Astrocyte (in vitro differentiated cells and primary cell): Measurements from ENCODE around the gene BRD8. TPM values are rescaled to one million over a fixed set of nuclear protein-coding genes. Genes with fewer than 3 reads are reported as not detected.

ENCODE experiments used
- DNase-seq: peaks from one replicate; pipeline ENCODE4 v3.0.0-alpha.2; 2010; ENCODE audit warnings: low read depth
- FAIRE-seq: peaks from 2 replicates; lab custom pipeline; 2011; peaks lifted over from hg19 to GRCh38; lab: Jason Lieb, UNC
- H2AFZ ChIP-seq: 2 replicates; pipeline ENCODE4 v1.6.0; 2012; ENCODE audit warnings: low read depth, low read length, inconsistent platforms
- H3K27ac ChIP-seq: 2 replicates; pipeline ENCODE4 v1.5.1; 2011; ENCODE audit warnings: low read depth, low read length, inconsistent platforms
- H3K27me3 ChIP-seq: 2 replicates; pipeline ENCODE4 v1.6.0; 2011; ENCODE audit warnings: low read length, inconsistent platforms; ENCODE audit not compliant: insufficient read depth
- H3K36me3 ChIP-seq: 2 replicates; pipeline ENCODE4 v1.5.1; 2011; ENCODE audit warnings: low read length, inconsistent platforms; ENCODE audit not compliant: insufficient read depth
- H3K4me1 ChIP-seq: 2 replicates; pipeline ENCODE4 v1.5.1; 2011; ENCODE audit warnings: low read length, inconsistent platforms; ENCODE audit not compliant: insufficient read depth
- H3K4me2 ChIP-seq: 2 replicates; pipeline ENCODE4 v1.6.0; 2012; ENCODE audit warnings: low read length, inconsistent platforms
- H3K4me3 ChIP-seq: 2 replicates; pipeline ENCODE4 v1.5.1; 2011; ENCODE audit warnings: low read depth, mild to moderate bottlenecking, low read length, inconsistent platforms; ENCODE audit not compliant: insufficient read depth
- H3K79me2 ChIP-seq: 2 replicates; pipeline ENCODE4 v1.6.0; 2012; ENCODE audit warnings: mild to moderate bottlenecking, low read length, inconsistent platforms; ENCODE audit not compliant: insufficient read depth
- H3K9ac ChIP-seq: 2 replicates; pipeline ENCODE4 v1.6.0; 2012; ENCODE audit warnings: mild to moderate bottlenecking, low read length, inconsistent platforms
- H3K9me3 ChIP-seq: 2 replicates; pipeline ENCODE4 v1.5.1; 2012; ENCODE audit warnings: low read depth, mild to moderate bottlenecking, low read length, inconsistent platforms; ENCODE audit not compliant: insufficient read depth
- H4K20me1 ChIP-seq: 2 replicates; pipeline ENCODE4 v1.6.0; 2012; ENCODE audit warnings: low read length, inconsistent platforms; ENCODE audit not compliant: insufficient read depth
- H3K27ac Mint-ChIP-seq: one replicate; pipeline ENCODE4 v1.8.0; 2021; ENCODE audit warnings: mild to moderate bottlenecking, mixed read lengths; ENCODE audit not compliant: unreplicated experiment
- H3K27me3 Mint-ChIP-seq: one replicate; pipeline ENCODE4 v1.8.0; 2021; ENCODE audit warnings: low read depth, mixed read lengths; ENCODE audit not compliant: unreplicated experiment
- H3K36me3 Mint-ChIP-seq: one replicate; pipeline ENCODE4 v1.8.0; 2021; ENCODE audit warnings: low read depth, mixed read lengths; ENCODE audit not compliant: unreplicated experiment
- H3K4me1 Mint-ChIP-seq: one replicate; pipeline ENCODE4 v1.8.0; 2021; ENCODE audit warnings: low read depth, mixed read lengths; ENCODE audit not compliant: unreplicated experiment
- H3K4me3 Mint-ChIP-seq: one replicate; pipeline ENCODE4 v1.8.0; 2021; ENCODE audit warnings: mild to moderate bottlenecking, moderate library complexity, mixed read lengths; ENCODE audit not compliant: unreplicated experiment
- H3K9me3 Mint-ChIP-seq: one replicate; pipeline ENCODE4 v1.8.0; 2021; ENCODE audit warnings: mild to moderate bottlenecking, mixed read lengths; ENCODE audit not compliant: unreplicated experiment
- CTCF ChIP-seq: IDR thresholded peaks from 2 replicates; pipeline ENCODE4 v1.5.1; 2011; ENCODE audit warnings: low read depth, mild to moderate bottlenecking, inconsistent platforms, low read length, moderate library complexity; ENCODE audit not compliant: insufficient read depth
- EZH2 ChIP-seq: IDR thresholded peaks from 2 replicates; pipeline ENCODE4 v1.6.1; 2012; ENCODE audit warnings: mild to moderate bottlenecking, low read length, inconsistent platforms; ENCODE audit not compliant: insufficient read depth
- total RNA-seq: library from RNA; stranded (reverse); gene quantifications from 2 replicates; pipeline ENCODE4 v1.2.1, GENCODE V29; 2021

The BRD8 gene
- total RNA-seq, 1 donor from 2014 or later, result 33.1 TPM

- Histone ChIP-seq H3K4me1 (peaks cover 4% of the 10 kb centered on the region), H3K36me3 (no peaks in the 10 kb centered on the region), H3K9me3 (no peaks in the 10 kb centered on the region), H3K27ac (no peak overlapping the region), H2AFZ (no peak overlapping the region), H3K4me3 (no peak overlapping the region), H3K4me2 (no peak overlapping the region), H3K79me2 (no peaks in the 10 kb centered on the region), H3K27me3 (no peaks in the 10 kb centered on the region), H4K20me1 (no peaks in the 10 kb centered on the region), H3K9ac (no peak overlapping the region)
- Mint-ChIP-seq H3K36me3 (no peaks in the 10 kb centered on the region), H3K27me3 (no peaks in the 10 kb centered on the region), H3K4me3 (no peak overlapping the region), H3K4me1 (no peaks in the 10 kb centered on the region), H3K9me3 (no peaks in the 10 kb centered on the region), H3K27ac (no peak overlapping the region)
- DNase-seq (no peak), FAIRE-seq (no peak)
- TF ChIP-seq EZH2 (no peak), CTCF (no peak)
Measured at GRCh38 chr5:138140268-138140667, 38.2 kb downstream of the BRD8 start.

GRCh38 chr5:138139781-138140090 is 38.7 kb downstream of the BRD8 start:
- Histone ChIP-seq H2AFZ (peak overlapping the region; percentile 46), H3K79me2 (no peaks in the 10 kb centered on the region), H3K9me3 (no peaks in the 10 kb centered on the region), H4K20me1 (no peaks in the 10 kb centered on the region), H3K4me2 (peak overlapping the region; percentile 83), H3K36me3 (no peaks in the 10 kb centered on the region), H3K27me3 (no peaks in the 10 kb centered on the region), H3K4me1 (peaks cover 4% of the 10 kb centered on the region), H3K27ac (no peak overlapping the region), H3K4me3 (peak overlapping the region; percentile 59), H3K9ac (no peak overlapping the region)
- FAIRE-seq (no peak), DNase-seq (no peak)
- H3K4me3 Mint-ChIP-seq, result peak overlapping the region; percentile 87
- H3K9me3 Mint-ChIP-seq, result no peaks in the 10 kb centered on the region
- H3K27ac Mint-ChIP-seq, result no peak overlapping the region
- H3K4me1 Mint-ChIP-seq, result no peaks in the 10 kb centered on the region
- H3K27me3 Mint-ChIP-seq, result no peaks in the 10 kb centered on the region
- no peaks in the 10 kb centered on the region for H3K36me3 Mint-ChIP-seq
- TF ChIP-seq EZH2, result no peak
- no peak for TF ChIP-seq CTCF

GRCh38 chr5:138138949-138139780 is 39.3 kb downstream of the BRD8 start, which contains the start of gene NME5:
Gene NME5 (minus strand): TSS chr5:138139428. CDS start chr5:138138780, 648 bp downstream.
- H3K27ac ChIP-seq, result no peak within 1 kb of the TSS
- H3K27me3 ChIP-seq, result no peaks in the 10 kb centered on the region
- FAIRE-seq (no peak), DNase-seq (peak; percentile 71)
- no peak within 1 kb of the TSS for H3K27ac Mint-ChIP-seq
- no peaks in the 10 kb centered on the region for H4K20me1 ChIP-seq
- peaks cover 4% of the 10 kb centered on the region for H3K4me1 ChIP-seq
- no peaks in the 10 kb centered on the region for H3K9me3 Mint-ChIP-seq
- H3K36me3 ChIP-seq, result no peaks in the 10 kb centered on the region
- H3K79me2 ChIP-seq, result no peaks in the 10 kb centered on the region
- H3K9ac ChIP-seq, result peak within 1 kb of the TSS; percentile 29
- peak within 1 kb of the TSS; percentile 59 for H3K4me3 ChIP-seq
- H3K9me3 ChIP-seq, result no peaks in the 10 kb centered on the region
- H3K27me3 Mint-ChIP-seq, result no peaks in the 10 kb centered on the region
- no peaks in the 10 kb centered on the region for H3K4me1 Mint-ChIP-seq
- peak within 1 kb of the TSS; percentile 87 for H3K4me3 Mint-ChIP-seq
- peak within 1 kb of the TSS; percentile 83 for H3K4me2 ChIP-seq
- no peaks in the 10 kb centered on the region for H3K36me3 Mint-ChIP-seq
- H2AFZ ChIP-seq, result peak within 1 kb of the TSS; percentile 46
- TF ChIP-seq CTCF (no peak), EZH2 (no peak)
